K562 (cell line): ENCODE results near the gene VTCN1. TPM values are rescaled to one million over a fixed set of nuclear protein-coding genes. Genes with fewer than 3 reads are reported as not detected.
A peak's percentile ranks its signal among the peaks of the same experiment; 100 is the strongest.

Experiments
- CC2D1A ChIP-seq: fragments of 450-650 bp; IDR thresholded peaks from 2 replicates; pipeline ENCODE4 v1.6.1; 2017; ENCODE audit warnings: mild to moderate bottlenecking
- ELF4 ChIP-seq: fragments of 450-650 bp; formaldehyde crosslinking; IDR thresholded peaks from 2 replicates; pipeline ENCODE4 v1.4.0; 2022; ENCODE audit warnings: missing genetic modification characterization
- ESRRA ChIP-seq: fragments of 450-650 bp; IDR thresholded peaks from 2 replicates; pipeline ENCODE4 v1.6.1; 2014; ENCODE audit warnings: low read depth, mild to moderate bottlenecking, moderate library complexity, borderline replicate concordance
- FIP1L1 ChIP-seq: fragments of 200-400 bp; formaldehyde crosslinking; IDR thresholded peaks from 2 replicates; pipeline ENCODE4 v1.6.1; 2018; ENCODE audit warnings: mild to moderate bottlenecking, low read depth, low read length; ENCODE audit not compliant: poor library complexity, severe bottlenecking
- MAFF ChIP-seq: IDR thresholded peaks from 2 replicates; pipeline ENCODE4 v1.6.1; 2012; ENCODE audit warnings: low read length, improper control_type of control experiment
- MEIS2 ChIP-seq: fragments of 450-650 bp; IDR thresholded peaks from 2 replicates; pipeline ENCODE4 v1.6.1; 2014; ENCODE audit warnings: mild to moderate bottlenecking; ENCODE audit not compliant: partially characterized antibody
- NUFIP1 ChIP-seq: fragments of 450-650 bp; IDR thresholded peaks from 2 replicates; pipeline ENCODE4 v1.6.1; 2018; ENCODE audit not compliant: partially characterized antibody
- POLR2A ChIP-seq: fragments of 450-650 bp; conservative IDR thresholded peaks from 2 replicates; pipeline ENCODE4 v1.6.1; 2016
- RCOR1 ChIP-seq, 2 experiments: IDR thresholded peaks; 2 replicates each; pipeline ENCODE4 v1.6.1; 2012; ENCODE audit warnings: low read depth in 2 of 2, low read length in 2 of 2, borderline replicate concordance in 1 of 2, improper control_type of control experiment in 1 of 2
- SMAD2 ChIP-seq: fragments of 150-350 bp; IDR thresholded peaks from 2 replicates; pipeline ENCODE4 v1.6.1; 2014; ENCODE audit warnings: low read depth, mild to moderate bottlenecking, low read length
- SOX6 ChIP-seq: fragments of 450-650 bp; IDR thresholded peaks from 2 replicates; pipeline ENCODE4 v1.6.1; 2014; ENCODE audit warnings: mild to moderate bottlenecking
- SP2 ChIP-seq: IDR thresholded peaks from 2 replicates; pipeline ENCODE4 v1.6.1; 2011; ENCODE audit warnings: mild to moderate bottlenecking, low read depth, low read length, moderate library complexity; ENCODE audit not compliant: poor library complexity, severe bottlenecking; ENCODE audit errors: extremely low read depth
- ZHX1 ChIP-seq: fragments of 150-350 bp; conservative IDR thresholded peaks from 2 replicates; pipeline ENCODE4 v1.6.1; 2014; ENCODE audit warnings: low read length
- ZNF146 ChIP-seq: IDR thresholded peaks from one replicate; pipeline ENCODE4 v1.6.1; 2018; ENCODE audit warnings: missing compliant biosample characterization; ENCODE audit not compliant: unreplicated experiment
- ZNF263 ChIP-seq: sonication (generic); formaldehyde crosslinking; IDR thresholded peaks from 2 replicates; pipeline ENCODE4 v1.8.0; 2022; ENCODE audit warnings: mild to moderate bottlenecking, missing genetic modification reagents, borderline replicate concordance
- ZNF780A ChIP-seq: fragments of 250-450 bp; sonication (Bioruptor Pico); IDR thresholded peaks from 2 replicates; pipeline ENCODE4 v1.5.0; 2021; ENCODE audit warnings: mild to moderate bottlenecking
- polyA plus RNA-seq, 8 experiments: library from polyadenylated mRNA; depleted of rRNA in 4 of 8; stranded (reverse) in 5 of 8; unstranded in 3 of 8; fragments of >200 nt; fragmentation: Nextera tagmentation in 2 of 8; fragmentation: Illumina TruSeq in 1 of 8; extraction: Ambion mirVana in 2 of 8; extraction: Trizol in 1 of 8; gene quantifications; 2 replicates each; pipeline versions ENCODE4 v1.2.1 to v1.2.3, GENCODE V29; 2011 to 2014; ENCODE audit warnings: inconsistent platforms in 1 of 8, missing spikeins in 1 of 8
- total RNA-seq, 7 experiments: library from RNA; depleted of rRNA in 6 of 7; stranded (reverse); fragments of >200 nt in 6 of 7; fragmentation: Illumina TruSeq in 2 of 7; extraction: Trizol in 2 of 7; gene quantifications; 2 replicates each; pipeline versions ENCODE4 v1.2.1 to v1.2.3, GENCODE V29; 2011 to 2021; ENCODE audit warnings: low replicate concordance in 1 of 7
- TF ChIP-seq, protein P1 (sequence below): conservative IDR thresholded peaks from 2 replicates; pipeline ENCODE4 v1.6.1; 2011; ENCODE audit warnings: low read depth, mild to moderate bottlenecking, low read length; ENCODE audit not compliant: control insufficient read depth
- TF ChIP-seq, protein P2 (sequence below), 2 experiments: fragments of 450-650 bp in 1 of 2; sonication (generic) in 1 of 2; formaldehyde crosslinking in 1 of 2; IDR thresholded peaks in 1 of 2; conservative IDR thresholded peaks in 1 of 2; 2 replicates each; pipeline versions ENCODE4 v1.6.1 to v1.8.1; 2016 to 2023; ENCODE audit warnings: mild to moderate bottlenecking in 2 of 2, moderate library complexity in 2 of 2, inconsistent platforms in 1 of 2, missing genetic modification reagents in 1 of 2
- TF ChIP-seq, protein P3 (sequence below): fragments of 150-350 bp; IDR thresholded peaks from 2 replicates; pipeline ENCODE4 v1.6.1; 2014; ENCODE audit warnings: low read depth, mild to moderate bottlenecking, low read length, borderline replicate concordance

VTCN1 gene
- total and polyA plus RNA-seq, 9 of the 15 experiments (the other 6 are each of a cell fraction or from before 2014, with no cell fraction given) = not detected

DNA sequence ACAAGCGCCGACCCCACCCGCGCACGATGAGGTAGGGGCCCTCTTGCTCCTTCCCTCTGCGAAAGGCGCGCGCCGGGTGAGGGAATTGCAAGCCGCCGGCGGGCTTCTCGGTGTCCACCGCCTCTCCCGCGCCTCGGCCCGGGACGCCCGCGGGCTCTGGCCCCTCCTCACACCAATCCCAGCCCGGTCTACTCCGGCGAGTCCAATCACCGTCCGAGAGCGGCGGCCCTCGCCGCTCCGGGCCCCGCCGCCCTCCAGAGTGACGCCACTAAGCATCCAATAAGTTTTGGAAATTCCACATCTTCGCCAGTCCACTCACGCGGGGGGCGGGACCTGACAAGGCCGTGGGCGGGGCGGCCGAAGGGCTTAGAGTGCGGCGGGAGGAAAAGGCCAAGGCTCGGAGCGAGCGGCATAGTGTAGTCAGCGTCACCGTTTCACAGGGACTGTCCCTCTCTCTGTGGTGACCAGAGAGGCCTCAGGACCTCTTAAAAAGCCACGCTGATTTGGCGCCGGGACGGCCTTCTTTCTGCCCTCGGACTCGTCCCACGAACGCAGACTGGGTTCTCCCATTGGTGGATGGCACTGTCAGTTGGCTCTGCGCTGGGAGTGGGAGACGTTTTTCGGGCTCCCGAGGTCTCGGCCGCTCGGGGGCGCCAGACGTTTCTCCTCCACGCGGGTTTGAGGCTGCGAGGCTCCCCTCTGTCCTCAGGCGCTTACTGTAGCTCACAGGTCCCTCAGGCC lies 89.0 kb downstream of the VTCN1 start, which contains the start of gene TRIM45 (continued):
- TF ChIP-seq ZNF780A (CRISPR knock-in tag) (no peak), ZNF263 (0 out of 2 replicates have a peak, but pooled peaks have one; percentile 2), ESRRA (peak; percentile 24; the same call in 1 of the 2 replicates), POLR2A (peak; percentile 79), MEIS2 (peak; percentile 17), ZHX1 (0 out of 2 replicates have a peak, but pooled peaks have one; percentile 62), CC2D1A (peak; percentile 67), FIP1L1 (peak; percentile 48), MAFF (no peak), ELF4 (CRISPR knock-in tag) (0 out of 2 replicates have a peak, but pooled peaks have one; percentile 7), SOX6 (peak; percentile 38; the same call in 1 of the 2 replicates), SP2 (peak; percentile 75), NUFIP1 (no peak), ZNF146 (no peak), SMAD2 (no peak), RCOR1 (IDR thresholded peaks at IDR 0.05; ENCODE audit: borderline replicate concordance in 1 of 2, low read depth in 2 of 2, low read length in 2 of 2) (peak in 1 of 2 experiments; percentile 34; a peak in 1 of 4 replicates)
- TF ChIP-seq, protein P1, sequence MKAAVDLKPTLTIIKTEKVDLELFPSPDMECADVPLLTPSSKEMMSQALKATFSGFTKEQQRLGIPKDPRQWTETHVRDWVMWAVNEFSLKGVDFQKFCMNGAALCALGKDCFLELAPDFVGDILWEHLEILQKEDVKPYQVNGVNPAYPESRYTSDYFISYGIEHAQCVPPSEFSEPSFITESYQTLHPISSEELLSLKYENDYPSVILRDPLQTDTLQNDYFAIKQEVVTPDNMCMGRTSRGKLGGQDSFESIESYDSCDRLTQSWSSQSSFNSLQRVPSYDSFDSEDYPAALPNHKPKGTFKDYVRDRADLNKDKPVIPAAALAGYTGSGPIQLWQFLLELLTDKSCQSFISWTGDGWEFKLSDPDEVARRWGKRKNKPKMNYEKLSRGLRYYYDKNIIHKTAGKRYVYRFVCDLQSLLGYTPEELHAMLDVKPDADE = no peak; the same call in 1 of the 2 replicates
- TF ChIP-seq, protein P2, sequence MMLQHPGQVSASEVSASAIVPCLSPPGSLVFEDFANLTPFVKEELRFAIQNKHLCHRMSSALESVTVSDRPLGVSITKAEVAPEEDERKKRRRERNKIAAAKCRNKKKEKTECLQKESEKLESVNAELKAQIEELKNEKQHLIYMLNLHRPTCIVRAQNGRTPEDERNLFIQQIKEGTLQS (IDR thresholded peaks at IDR 0.05) = 0 out of 2 replicates have a peak, but pooled peaks have one; percentile 13
- TF ChIP-seq, protein P2 (CRISPR knock-in tag; conservative IDR thresholded peaks at IDR 0.05) = peak; percentile 34; the same call in 1 of the 2 replicates
- TF ChIP-seq, protein P3, sequence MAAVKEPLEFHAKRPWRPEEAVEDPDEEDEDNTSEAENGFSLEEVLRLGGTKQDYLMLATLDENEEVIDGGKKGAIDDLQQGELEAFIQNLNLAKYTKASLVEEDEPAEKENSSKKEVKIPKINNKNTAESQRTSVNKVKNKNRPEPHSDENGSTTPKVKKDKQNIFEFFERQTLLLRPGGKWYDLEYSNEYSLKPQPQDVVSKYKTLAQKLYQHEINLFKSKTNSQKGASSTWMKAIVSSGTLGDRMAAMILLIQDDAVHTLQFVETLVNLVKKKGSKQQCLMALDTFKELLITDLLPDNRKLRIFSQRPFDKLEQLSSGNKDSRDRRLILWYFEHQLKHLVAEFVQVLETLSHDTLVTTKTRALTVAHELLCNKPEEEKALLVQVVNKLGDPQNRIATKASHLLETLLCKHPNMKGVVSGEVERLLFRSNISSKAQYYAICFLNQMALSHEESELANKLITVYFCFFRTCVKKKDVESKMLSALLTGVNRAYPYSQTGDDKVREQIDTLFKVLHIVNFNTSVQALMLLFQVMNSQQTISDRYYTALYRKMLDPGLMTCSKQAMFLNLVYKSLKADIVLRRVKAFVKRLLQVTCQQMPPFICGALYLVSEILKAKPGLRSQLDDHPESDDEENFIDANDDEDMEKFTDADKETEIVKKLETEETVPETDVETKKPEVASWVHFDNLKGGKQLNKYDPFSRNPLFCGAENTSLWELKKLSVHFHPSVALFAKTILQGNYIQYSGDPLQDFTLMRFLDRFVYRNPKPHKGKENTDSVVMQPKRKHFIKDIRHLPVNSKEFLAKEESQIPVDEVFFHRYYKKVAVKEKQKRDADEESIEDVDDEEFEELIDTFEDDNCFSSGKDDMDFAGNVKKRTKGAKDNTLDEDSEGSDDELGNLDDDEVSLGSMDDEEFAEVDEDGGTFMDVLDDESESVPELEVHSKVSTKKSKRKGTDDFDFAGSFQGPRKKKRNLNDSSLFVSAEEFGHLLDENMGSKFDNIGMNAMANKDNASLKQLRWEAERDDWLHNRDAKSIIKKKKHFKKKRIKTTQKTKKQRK = peak; percentile 80
